ENCODE results near the gene KATNBL1.
"Not testable (repeated sequence)": the region's sequence is repeated elsewhere in the genome, so short reads cannot be mapped to it uniquely, and the experiment has no call there.

- not testable (repeated sequence) for TF ChIP-seq OSR1 (CRISPR knock-in tag; IDR thresholded peaks at IDR 0.05); ZC3H10 (CRISPR knock-in tag; IDR thresholded peaks at IDR 0.05); ZFP3 (CRISPR knock-in tag; IDR thresholded peaks at IDR 0.05); TCF4 (CRISPR knock-in tag; IDR thresholded peaks at IDR 0.05; ENCODE audit: borderline replicate concordance); ARNTL (CRISPR knock-in tag; IDR thresholded peaks at IDR 0.05; ENCODE audit: borderline replicate concordance, low read depth); CSRNP3 (CRISPR knock-in tag; IDR thresholded peaks at IDR 0.05)
Observed at GRCh38 chr15:34120420-34120819, 89.5 kb downstream of the KATNBL1 start.
